22Rv1 (cell line): ENCODE data around the gene OGFR.

Experiments used
- ZFX ChIP-seq: fragments of 450-650 bp; IDR thresholded peaks from 2 replicates; pipeline ENCODE4 v1.6.1; 2017; ENCODE audit warnings: antibody characterized with exemption, borderline replicate concordance
- TF ChIP-seq, protein P1 (sequence below): fragments of 450-650 bp; IDR thresholded peaks from 2 replicates; pipeline ENCODE4 v1.5.1; 2017; ENCODE audit warnings: mild to moderate bottlenecking

DNA sequence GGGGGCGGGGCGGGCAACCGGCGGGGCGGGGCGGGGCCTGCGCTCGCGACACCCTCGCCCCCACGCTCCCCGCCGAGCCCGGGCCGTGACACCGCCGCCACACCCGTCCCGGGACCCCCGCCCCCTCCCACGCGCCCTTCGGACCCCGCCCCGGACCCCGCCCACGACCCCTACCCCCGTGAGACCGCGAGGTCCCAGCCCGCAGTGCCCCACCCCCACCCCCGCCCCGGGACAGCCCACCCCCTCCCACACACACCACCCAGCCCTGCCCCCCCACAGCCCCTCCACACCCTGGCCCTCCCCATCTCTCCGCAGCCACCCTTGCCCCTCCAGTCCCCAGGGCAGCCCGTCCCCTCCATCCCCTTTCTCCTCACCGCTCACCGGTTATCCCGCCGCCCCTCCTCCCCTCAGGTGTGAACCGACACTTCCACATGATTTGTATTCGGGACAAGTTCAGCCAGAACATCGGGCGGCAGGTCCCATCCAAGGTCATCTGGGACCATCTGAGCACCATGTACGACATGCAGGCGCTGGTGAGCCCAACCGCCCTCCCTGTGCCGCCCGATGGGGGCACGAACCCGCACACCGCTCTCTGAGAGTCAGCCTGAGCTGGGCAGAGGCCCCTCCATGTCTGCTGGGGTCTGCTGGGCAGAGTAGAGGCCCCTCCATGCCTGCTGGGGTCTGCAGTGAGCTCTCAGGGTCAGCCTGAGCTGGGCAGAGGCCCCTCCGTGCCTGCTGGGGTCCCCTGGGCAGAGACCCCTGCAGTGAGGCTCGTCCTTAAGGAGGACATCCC is 7.7 kb upstream of the OGFR start:
- TF ChIP-seq, protein P1, sequence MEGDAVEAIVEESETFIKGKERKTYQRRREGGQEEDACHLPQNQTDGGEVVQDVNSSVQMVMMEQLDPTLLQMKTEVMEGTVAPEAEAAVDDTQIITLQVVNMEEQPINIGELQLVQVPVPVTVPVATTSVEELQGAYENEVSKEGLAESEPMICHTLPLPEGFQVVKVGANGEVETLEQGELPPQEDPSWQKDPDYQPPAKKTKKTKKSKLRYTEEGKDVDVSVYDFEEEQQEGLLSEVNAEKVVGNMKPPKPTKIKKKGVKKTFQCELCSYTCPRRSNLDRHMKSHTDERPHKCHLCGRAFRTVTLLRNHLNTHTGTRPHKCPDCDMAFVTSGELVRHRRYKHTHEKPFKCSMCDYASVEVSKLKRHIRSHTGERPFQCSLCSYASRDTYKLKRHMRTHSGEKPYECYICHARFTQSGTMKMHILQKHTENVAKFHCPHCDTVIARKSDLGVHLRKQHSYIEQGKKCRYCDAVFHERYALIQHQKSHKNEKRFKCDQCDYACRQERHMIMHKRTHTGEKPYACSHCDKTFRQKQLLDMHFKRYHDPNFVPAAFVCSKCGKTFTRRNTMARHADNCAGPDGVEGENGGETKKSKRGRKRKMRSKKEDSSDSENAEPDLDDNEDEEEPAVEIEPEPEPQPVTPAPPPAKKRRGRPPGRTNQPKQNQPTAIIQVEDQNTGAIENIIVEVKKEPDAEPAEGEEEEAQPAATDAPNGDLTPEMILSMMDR: no peak
- no peak for TF ChIP-seq ZFX
